HG03097 (cell line): Measurements from ENCODE around the gene LEF1.
"Not testable (repeated sequence)": the region's sequence is repeated elsewhere in the genome, so short reads cannot be mapped to it uniquely, and the experiment has no call there.

Experiments used
- ATAC-seq: cut with Tn5 transposase; IDR thresholded peaks from one replicate; pipeline ENCODE4 v1.9.1; 2021; ENCODE audit not compliant: unreplicated experiment, low FRiP score

Gene LEF1

DNA sequence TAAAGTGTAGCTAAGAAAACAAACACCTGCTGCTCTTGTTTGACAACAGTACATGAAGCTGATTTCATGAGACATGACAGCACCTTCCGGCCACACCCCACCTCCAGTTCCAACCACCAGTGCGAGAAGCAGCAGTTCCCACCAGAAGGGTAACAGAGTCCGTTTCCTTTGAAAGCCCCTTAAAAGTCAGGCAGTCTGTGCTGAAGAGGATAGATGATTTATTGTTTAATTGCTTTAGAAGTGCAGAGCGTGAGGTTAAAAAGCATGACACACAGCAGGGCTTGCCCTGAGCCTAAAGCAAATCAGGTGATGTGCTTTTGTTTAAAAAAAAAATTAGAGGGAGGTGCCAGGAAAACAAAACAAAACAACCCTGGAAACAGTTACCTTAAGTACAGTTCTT is 96.4 kb downstream of the LEF1 start:
- ATAC-seq: no peak

DNA sequence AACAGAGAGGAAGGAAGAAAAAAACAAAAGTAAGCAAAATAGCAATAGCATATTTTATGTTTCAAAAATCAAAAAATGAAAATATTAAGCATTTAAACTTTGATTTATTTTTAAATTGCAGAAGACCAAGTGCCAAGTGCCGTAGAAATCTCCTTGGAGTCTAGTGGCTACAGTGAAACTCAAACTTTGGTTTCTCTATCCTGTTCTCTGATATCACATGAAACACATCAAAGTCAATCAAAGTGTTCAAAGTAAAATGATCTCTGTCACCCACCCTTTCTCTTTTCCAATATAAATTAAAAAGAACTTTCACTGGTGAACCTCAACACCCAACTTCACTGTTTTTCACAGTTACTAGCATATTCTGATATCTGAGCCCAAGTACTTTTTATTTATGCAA is 98.0 kb downstream of the LEF1 start:
- no peak for ATAC-seq

DNA sequence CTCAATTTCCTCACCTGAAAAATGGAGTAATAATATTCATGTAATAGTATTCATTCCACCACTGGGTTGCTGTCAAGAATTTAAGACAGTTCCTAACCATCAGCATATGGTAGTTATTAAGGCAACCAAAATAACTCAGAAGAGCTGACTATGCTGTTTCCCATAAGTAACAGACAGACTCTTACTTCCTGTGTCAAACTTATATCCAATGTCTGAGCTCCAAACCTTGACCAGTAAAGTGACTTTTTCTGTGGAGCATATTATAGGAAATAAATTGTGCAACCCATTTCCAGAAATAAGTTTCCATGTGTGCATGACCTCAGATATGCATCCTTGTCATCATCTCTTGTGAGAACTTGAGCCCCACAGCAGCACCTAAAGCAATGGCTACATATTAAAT is 100.3 kb downstream of the LEF1 start:
- ATAC-seq: no peak

DNA sequence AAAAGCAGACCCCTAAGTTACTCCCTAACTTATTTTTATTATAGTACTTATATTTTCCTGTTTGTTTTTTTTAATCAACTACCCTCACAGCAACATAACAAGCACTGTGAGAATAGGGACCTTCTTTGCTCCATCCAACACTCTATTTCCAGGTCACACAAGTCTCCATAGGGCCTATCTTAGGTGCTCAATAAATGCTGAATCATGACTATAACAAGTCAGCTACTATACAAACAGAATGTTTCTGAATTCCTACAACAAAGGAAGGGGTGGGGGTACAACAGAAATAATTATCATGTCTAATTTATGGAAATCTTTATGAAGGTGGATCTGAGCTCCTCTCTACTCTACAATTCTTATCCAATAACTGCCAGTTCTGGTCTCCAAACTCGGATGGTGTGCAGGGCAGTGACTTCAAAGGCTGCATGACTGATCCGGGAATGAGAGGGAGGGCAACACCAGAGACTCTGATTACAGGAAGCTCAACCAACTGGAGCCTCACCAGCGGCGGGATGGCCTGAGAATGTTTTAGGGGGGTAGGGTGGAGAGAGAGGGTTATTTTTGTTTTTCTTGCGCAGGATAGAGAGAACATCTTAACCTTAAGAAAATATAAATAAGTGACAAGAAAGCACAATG is 107.9 kb downstream of the LEF1 start:
- ATAC-seq: no peak

DNA sequence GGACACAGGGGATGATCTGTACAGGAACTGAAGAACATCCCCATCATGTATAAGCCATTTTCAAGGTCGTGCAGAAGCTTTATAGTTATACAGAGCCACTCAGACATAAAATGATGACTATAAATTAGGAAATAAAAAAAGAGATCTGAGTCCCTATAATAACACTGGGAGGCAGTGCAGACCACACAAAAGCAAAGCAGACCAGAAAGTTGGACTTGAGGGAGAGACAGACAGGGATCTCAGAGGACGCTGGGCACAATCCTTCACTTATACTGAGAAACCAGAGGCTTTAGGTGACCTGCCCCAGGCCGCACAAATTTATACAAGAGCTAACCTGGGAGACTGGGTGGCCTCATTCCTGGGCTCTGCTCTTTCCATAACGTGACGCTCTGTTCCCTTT is 108.6 kb downstream of the LEF1 start:
- no peak for ATAC-seq

DNA sequence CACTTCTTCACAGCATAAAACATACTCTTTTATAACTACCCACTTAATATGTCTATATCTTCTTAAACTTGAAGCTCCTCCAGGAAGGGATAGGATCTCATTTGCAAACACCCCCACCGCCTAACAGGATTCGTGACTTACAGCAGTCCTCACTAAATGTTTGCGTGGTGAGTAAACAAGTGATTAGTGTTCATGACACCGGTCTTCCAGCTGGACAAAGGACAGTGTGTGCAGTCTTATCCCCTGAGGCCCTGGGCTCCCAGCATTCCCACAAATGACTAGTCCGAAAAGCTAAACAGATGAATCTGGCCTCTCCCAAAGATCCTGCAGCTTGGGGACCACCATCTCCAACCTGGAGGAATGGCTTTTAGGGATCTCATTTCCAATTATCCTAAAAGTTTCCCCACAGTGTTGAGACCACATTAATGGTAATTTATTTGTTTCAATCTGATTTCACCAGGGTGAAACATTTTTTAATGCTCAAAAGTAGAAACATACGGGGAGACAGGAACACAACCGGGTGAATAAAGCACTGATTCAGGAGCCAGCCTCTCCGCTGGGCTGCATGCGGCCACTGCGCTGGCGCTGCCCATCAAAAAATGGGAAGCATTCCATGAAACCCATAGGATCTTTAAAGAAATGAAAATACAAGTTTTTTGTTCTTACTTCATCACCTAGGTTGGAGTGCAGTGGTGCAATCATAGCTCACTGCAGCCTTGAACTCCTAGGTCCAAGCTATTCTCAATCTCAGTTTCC is 109.9 kb downstream of the LEF1 start:
- no peak for ATAC-seq

DNA sequence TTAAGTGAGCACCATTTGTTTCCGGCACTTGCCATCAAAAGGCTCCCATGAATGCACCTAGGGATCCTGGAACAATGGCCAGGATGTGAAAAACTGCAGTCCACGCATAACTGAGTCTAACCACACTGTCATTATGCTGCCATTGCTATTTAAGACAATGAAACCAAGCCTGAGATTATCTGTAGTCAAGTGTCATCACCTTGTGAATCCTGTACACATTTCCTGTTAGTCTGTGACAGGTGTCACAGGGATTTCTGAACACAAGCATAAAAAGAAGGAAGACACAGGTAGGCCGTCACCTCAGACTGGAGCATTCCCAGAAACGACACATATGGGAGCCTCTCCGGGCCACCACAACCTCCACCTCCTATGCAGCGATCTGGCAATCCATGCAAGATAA is 112.3 kb downstream of the LEF1 start:
- ATAC-seq: no peak

DNA sequence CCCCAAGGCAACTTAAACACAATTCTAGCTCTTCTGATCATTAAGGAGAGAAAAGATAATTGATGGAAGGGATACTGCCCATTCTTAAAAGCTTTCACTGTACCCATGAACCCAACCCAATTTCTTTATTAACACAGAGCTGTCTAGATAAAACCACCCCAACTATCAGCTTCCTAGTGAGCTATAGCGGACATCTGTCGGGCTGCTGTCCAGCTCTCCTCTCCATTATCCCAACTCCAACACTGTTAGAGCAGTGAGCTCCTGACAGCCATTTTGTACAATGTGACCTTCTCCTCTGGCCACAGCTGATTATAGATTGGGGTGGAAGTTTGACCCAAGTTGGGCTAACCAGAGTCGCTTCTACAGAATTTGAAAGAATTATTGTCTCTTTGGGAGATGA is 112.9 kb downstream of the LEF1 start:
- ATAC-seq: no peak

DNA sequence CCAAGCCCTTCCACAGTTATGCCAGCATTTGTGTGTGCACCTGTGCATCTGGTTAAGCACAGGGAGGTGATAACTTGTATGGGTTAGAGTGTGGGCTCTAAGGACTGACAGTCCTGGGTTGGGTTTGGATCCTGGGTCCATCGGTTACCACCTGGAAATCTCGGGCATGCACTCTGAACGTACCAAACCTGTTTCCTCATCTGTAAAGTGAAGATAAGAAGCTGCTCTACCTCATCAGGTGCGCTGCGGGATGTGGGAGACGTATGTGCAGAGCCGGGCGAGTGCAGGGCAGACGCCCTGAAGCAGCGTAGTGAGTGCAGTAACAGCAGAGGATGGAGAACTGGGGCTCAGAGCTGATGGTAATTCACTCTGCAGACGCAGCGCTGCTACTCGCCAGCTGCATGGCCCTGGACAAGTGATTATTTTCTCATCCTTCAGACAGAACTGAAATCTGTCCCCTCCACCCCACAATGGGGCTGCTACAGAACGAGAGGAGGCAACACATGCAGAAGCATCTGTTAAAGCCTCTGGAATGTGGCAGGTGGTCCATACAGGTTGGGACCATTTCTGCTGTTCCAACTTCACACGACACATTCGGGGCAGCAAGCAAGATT is 114.6 kb downstream of the LEF1 start:
- no peak for ATAC-seq

DNA sequence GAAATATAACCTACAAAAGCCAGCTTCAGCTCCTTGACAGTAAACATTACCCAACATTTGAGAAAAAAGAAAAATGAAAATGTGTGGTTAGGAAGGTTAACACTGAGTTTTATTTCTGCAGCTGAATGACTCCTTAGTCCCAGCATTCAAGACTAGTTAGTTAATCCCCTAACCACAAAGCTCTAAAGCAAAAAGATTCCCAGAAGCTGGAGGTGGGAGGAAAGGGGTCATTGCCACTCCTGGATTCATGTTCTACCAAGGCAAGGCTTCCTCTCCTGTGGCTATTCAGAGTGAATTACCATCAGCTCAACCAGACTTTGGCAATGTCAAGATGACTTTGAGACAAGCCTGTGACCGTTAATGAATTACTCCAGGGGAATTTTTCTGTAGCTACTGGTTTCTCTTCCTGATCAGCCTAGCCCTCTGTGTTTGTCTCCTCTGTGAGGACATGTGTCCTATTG is 115.5 kb downstream of the LEF1 start:
- peak; percentile 93 for ATAC-seq

DNA sequence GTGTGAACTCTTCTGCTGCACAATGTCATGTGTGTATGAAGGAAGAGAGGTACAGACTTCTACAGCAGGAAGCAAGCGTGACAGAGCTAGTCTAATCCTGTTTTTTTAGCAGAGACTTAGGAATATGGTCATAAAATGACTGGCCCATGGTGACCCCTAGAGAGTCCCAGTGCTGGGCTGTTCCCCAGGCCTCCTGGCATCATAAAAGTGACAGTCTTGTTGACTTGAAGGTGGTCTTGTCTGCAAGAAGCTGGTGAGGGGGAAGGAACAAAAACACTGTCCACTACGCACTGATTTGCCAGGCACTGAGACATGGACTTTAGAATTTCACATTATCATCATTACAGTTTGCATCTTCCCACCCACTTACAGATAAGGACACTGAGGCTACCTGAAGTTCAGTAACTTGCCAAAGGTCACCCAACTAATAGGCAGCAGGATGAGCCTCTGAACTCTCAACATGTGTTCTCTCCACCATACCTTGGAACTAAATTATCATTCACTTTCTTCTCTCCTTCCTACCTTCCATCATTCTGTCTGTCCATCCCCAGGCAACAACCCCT is 116.1 kb downstream of the LEF1 start:
- no peak for ATAC-seq

DNA sequence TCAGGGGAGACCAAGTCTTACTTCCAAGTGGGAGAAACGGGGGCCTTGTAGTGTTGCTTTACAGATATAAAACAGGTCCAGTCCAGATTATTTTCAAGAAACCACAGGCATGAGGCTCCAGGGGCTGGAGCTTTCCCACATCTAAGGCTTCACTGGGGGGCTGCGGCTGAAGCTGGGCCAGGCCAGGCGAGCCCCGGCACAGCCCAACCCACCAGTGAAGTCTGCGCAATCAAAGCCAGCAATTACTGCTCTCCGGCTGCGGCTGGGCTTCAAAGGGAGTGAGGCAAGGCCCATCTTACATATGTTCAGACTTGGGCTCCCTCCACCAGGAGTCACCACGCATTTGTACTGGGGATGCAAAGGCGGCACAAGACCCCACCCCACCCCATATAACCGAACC is 117.4 kb downstream of the LEF1 start:
- ATAC-seq: no peak

DNA sequence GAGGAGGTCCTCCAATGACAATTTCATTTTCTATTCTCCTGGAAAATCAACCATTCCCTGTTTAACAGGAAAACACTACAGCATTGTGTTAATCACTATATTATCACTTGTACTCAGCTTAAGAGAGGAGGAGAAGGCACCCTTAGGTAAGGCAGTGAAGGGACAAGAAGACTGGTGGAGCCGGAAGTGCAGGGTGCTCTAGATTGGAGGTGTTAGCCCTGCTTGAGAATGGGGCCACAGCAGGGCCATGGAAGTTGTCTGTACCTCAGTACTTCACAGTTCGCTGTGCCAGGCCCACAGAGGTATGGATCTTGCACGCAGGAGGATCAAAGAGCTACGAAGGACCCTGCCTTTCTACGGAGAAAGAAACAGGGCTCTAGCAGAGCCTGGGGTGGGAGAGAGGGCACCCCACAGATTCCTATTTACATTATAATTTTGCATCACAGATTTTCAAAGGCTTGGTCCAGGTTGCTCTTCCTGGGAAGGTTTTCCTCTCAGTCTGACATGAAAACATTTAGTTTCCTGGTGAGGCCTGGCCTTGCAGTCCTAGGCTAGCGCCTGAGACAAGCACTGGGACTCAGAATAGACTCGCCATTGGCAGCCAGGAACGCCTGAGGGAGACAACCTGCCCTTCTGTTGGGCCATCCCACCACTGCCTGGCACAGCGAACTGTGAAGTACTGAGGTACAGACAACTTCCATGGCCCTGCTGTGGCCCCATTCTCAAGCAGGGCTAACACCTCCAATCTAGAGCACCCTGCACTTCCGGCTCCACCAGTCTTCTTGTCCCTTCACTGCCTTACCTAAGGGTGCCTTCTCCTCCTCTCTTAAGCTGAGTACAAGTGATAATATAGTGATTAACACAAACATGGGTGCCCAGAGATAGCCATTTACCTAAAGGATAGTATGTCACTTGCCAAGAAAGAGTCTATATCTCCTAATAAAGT is 118.3 kb downstream of the LEF1 start:
- ATAC-seq: not testable (repeated sequence)

DNA sequence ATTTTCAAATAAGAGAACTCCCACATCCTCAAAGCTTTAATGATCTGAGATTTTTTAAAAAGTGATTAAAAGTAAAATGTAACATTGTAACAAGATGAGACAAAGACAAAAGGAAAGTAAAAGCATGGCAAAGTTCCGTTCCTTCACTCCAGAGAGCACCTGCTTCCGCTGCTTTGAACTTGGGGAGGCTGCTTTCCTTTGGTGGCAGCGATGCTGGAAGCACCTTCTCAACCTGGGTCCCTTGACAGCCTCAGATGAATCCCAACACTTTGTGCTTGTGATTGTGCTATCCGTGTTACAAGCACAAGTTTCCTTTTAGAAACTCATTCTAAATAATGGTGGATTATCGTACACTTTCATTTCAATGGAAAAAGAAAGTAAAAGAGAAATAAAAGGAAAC is 119.3 kb downstream of the LEF1 start:
- no peak for ATAC-seq

DNA sequence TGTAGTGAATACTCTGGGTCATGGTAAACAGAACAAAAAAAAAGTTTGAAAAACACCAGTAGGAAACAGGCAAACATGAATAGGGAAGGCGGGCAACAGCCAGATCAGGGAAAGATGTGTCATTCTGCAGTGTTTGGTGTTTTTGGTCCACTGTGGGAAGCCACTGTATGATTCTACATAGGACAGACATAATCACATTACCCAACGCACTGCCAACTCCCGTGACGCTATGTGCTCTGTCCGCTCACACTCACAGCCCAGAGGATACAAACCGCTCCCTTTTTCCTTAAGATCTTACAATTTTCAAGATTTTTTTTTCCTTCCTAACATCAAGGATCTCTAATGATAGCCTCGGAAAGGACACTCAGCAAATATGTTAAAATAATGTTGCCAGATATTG is 119.7 kb downstream of the LEF1 start:
- ATAC-seq: no peak

DNA sequence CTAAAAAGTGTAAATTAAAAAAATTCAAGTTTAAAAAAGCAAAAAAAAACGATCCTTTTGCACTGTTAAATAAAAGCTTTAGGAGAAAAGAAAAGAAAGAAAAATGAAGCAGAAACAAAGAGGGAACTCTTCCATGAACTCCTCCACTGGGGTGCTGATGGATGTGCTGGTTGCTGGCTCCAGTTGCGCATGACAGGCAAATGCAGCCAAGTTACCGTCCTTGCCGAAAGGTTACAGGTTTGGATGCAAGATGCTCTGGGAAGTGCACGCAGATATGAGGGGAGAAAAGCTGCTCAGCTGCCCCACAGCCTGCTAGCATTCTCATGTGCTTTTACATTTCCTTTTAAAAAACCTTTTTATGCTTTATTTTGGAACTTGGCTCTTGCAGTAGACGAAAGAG is 120.6 kb downstream of the LEF1 start:
- ATAC-seq: no peak

DNA sequence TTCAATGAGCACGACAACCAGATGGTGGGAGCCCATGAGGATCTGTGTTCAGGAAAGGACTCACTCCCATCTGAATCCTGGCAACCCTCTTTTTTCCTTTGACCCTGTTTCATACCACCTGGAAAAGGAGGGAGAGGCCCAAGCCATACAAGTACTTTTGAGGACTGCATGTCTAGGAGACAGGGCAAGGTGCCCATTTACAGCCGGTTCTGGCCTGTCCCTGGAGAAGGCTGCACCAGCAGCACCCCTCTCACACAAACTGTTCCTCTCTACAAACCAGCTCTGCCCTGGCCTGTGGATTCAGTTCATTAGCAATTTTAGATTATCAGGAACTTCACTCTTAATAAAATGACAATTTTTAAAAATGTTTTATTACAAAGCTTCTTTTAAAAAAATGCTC is 121.5 kb downstream of the LEF1 start:
- no peak for ATAC-seq

DNA sequence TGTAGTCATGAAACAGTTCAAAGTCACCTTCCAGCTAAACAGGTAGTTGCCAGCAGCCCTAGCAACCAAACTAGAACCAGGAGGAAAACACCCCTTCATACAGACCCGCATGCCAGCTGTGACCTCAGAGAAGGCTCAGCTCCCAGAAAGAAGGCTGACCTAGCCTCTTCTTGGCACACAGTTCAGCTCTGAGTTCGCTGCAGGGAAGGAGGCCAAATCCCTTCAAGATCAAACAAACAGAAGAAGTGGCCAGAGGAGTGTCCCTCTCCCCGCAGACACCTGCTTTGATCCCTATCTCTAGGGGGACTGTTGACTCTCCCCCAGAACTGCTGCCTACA is 123.1 kb downstream of the LEF1 start:
- ATAC-seq: no peak

DNA sequence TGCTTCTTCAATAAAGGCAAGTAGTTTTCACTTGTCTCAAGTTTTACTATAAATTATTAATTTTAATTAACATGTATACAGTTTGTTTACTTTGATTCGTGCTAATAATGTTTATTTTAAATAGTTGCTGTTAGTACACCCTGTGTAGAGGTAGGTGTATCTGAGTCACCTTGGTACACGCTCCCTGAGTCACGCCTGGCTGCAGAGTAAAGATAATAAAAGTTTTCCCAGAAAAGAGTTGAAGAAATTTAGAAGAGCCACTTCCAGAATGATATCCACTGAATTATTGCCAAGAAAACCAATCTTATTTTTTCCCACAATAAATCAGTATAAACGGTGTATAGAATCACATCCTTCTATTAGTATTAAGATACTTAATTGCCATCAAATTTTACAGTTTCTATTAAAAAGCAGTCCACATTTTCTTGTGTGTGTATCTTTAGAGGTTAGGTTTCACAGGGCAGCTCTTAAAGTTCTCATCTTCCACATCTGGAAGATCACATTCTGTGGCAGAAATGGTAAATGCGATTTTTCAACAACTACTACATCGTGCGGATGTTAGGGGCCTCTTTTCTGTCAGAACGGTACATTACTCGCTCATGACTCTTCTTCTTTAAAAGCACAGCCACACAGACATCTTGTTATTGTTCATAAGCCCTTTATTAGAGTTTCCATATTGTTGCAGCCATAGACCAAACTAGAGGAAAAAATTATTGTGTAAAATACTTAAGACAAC is 123.6 kb downstream of the LEF1 start:
- ATAC-seq: no peak

DNA sequence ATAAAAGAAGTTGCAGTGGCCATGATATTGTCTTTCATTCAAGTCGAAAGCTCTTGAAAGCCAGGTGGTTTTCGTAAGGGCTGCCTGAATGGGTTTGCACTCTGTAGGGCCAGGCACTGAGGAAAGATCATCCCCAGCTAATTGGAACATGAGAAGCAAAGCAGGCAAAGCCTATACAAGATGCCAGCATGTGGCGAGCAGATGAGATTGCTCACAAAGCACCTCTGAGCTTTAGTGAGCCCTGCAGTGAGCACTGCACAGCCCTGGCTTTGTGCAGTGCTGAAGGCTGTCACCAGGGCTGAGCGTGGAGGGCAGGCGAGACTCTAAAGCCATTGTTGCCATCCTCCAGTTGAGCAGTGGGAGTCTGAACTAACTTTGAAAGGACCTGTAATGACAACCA is 125.2 kb downstream of the LEF1 start:
- ATAC-seq: no peak
